HG02610 (cell line): Measurements from ENCODE around the gene HID1.
"Not testable (repeated sequence)": the region's sequence is repeated elsewhere in the genome, so short reads cannot be mapped to it uniquely, and the experiment has no call there.

ENCODE experiments used
- ATAC-seq: cut with Tn5 transposase; IDR thresholded peaks from one replicate; pipeline ENCODE4 v1.9.1; 2021; ENCODE audit warnings: mild to moderate bottlenecking, moderate library complexity; ENCODE audit not compliant: unreplicated experiment

The HID1 gene, protein sequence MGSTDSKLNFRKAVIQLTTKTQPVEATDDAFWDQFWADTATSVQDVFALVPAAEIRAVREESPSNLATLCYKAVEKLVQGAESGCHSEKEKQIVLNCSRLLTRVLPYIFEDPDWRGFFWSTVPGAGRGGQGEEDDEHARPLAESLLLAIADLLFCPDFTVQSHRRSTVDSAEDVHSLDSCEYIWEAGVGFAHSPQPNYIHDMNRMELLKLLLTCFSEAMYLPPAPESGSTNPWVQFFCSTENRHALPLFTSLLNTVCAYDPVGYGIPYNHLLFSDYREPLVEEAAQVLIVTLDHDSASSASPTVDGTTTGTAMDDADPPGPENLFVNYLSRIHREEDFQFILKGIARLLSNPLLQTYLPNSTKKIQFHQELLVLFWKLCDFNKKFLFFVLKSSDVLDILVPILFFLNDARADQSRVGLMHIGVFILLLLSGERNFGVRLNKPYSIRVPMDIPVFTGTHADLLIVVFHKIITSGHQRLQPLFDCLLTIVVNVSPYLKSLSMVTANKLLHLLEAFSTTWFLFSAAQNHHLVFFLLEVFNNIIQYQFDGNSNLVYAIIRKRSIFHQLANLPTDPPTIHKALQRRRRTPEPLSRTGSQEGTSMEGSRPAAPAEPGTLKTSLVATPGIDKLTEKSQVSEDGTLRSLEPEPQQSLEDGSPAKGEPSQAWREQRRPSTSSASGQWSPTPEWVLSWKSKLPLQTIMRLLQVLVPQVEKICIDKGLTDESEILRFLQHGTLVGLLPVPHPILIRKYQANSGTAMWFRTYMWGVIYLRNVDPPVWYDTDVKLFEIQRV

GRCh38 chr17:74972107-74972972 is at the start of gene HID1:
Gene HID1 (minus strand): TSS chr17:74972759. CDS start chr17:74972656, 103 bp downstream.
- ATAC-seq = no peak

DNA sequence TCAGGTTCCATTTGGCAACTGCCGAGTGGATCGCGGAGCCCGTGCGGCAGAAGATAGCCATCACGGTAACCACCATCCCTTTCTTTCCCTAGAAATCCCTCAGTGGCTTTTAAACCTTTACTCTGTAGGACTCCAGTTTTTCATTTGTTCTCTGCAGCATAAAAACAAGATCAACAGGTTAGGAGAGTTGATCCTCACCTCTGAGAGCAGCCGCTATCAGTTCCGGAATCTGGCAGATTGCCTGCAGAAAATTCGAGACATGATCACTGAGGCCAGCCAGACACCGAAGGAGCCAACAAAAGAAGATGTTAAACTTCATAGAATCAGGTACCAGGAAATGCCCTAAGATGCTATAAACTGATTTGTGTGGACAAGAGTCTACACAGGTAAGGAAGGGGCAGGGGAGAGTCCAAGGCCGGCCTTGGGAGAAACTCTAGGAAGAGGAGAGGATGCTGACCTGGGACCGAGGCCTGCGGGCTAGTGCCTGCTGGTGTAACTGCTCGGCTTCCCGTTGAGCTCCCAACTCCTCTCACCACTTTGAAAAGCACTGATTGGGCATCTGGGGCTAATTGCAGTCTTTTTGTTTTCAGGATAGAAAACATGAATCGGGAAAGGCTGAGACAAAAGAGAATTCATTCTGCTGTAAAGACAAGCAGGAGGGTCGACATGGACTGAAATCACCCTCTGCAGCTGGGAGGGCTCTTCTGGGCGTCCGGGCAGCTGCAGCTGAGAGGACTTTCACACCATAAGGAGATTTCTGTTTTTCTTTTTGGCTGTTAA is 48.0 kb upstream of the HID1 start:
- ATAC-seq = no peak

- ATAC-seq = no peak
Measured at GRCh38 chr17:75019710-75020109, 47.2 kb upstream of the HID1 start.

- ATAC-seq = no peak
Measured at GRCh38 chr17:75019146-75019545, 46.6 kb upstream of the HID1 start.

DNA sequence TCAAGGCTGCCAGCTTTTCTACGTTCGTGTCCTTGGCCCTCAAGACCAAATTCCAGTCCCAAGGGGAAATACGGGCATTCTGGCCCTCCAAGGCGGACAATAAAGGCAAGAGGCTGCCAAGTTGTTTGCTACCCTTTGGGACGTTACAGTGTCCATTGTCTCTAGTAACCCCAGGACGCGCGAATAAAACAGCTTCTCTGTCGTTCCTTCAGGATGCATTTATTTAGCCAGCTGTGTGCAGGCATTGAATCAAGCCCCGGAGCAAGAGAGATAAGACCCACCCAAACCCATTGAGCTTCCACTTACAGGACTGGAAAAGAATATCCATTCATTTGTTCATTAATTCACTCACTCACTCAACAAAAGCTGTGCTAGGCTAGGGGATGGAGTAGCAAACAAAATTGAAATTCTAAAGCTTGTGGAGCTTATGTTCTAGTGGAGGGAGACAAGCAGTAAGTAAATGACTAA is 40.6 kb upstream of the HID1 start:
- ATAC-seq = no peak

GRCh38 chr17:75012346-75013091 is 40.0 kb upstream of the HID1 start, which contains the start of gene MRPL58:
Gene MRPL58 (plus strand): TSS chr17:75012670. CDS start chr17:75012687, 17 bp downstream.
- peak; percentile 87 for ATAC-seq

DNA sequence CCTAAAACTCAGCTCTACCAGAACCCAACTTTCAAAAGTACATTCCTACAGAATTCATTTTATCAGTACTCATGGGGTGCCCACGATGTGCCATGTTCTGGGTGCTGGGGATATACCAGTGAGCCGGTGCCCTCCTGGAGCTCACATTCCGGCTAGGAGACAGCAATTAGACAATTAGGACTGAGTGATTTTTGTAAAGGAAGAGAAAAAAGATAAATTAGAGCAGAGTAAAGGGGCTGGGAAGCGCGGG is 39.5 kb upstream of the HID1 start:
- no peak for ATAC-seq

- no peak for ATAC-seq
Measured at GRCh38 chr17:75011401-75012095, 39.0 kb upstream of the HID1 start.

GRCh38 chr17:75010683-75011400 is 38.3 kb upstream of the HID1 start:
- no peak for ATAC-seq

GRCh38 chr17:75009139-75009724 is 36.7 kb upstream of the HID1 start:
- no peak for ATAC-seq

DNA sequence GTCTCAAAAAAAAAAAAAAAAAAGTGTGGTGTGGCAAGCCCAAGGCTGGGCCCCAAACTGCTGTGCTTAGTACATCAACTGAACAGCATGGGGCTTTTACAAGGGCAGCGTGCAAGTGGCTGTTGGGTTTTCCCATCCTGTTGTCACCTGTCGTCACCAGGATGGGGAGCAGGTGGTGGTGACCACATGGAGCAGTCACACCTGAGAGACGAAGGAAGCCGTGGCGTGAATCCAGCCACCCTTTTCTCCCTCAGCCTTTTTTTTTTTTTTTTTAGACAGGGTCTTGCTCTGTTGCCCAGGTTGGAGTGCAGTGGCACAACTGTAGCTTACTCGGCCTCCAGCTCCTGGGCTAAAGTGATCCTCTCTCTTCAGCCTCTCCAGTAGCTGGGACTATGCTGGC is 35.8 kb upstream of the HID1 start:
- ATAC-seq = no peak

DNA sequence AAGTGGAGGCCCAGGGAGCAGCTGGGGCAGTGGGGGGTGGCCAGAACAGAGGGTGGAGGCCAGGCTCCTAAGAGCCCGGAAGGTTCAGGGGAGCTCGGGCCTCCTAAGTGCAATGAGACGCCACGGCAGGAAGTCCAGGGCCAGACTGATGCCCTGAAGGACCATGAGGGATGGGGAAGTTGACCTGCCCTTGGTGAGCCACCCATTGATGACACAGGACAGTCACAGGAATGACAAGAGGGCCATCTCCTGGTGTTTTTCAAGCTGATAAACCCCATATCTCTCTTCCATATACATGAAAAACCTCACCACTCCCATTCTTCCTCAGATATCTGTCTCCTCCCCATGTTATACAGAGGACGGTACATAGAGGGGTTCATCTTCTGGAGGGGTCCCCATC is 34.1 kb upstream of the HID1 start:
- no peak for ATAC-seq

GRCh38 chr17:75006084-75006483 is 33.5 kb upstream of the HID1 start:
- ATAC-seq = not testable (repeated sequence)

DNA sequence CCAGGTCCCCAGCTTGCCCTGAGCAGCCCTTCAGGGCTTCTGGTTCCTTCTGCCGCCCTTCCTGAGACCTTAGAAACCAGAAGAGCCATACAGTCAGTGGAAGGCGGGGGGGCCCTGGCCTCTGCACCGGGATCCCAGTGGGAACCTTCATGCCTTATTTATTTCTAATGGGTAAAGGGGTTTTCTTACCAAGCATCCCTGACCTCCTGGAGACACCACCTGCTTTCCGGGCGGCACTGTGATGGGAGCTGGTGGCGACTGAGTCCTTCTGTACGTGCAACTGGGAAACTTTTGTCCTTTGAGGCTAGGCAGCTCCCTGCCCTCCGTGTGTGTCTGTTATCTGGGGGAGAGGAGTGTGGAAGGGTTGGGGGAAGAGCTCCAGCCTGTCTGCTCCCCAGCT is 32.7 kb upstream of the HID1 start:
- ATAC-seq = no peak

GRCh38 chr17:75004371-75004770 is 31.8 kb upstream of the HID1 start:
- no peak for ATAC-seq

GRCh38 chr17:75003957-75004355 is 31.4 kb upstream of the HID1 start:
- no peak for ATAC-seq

GRCh38 chr17:75003070-75003956 is 30.8 kb upstream of the HID1 start:
- ATAC-seq = no peak
